Measurements from ENCODE around the gene SNX4.

DNA sequence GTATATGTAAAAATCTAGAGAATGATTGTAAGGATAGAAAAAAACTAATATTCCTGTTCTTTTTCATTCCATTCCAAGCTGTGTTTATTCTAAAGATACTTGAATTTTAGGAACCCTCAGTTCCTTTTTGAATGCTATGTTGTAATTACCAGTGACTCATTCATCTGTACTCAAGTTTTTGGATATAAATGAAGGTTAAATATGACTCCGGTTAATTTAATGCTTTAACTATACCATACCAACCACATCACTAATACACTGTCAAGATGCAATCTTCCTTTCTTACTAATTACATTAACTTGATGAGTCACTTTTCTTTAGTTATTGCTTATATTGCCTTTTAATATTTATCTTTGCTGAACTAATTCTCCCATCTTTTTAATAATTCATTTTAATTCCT, 76.1 kb downstream of the SNX4 start:
- TF ChIP-seq EZH2 (IDR thresholded peaks at IDR 0.05; ENCODE audit: borderline replicate concordance, low read length) = no peak
- TF ChIP-seq, protein P1, sequence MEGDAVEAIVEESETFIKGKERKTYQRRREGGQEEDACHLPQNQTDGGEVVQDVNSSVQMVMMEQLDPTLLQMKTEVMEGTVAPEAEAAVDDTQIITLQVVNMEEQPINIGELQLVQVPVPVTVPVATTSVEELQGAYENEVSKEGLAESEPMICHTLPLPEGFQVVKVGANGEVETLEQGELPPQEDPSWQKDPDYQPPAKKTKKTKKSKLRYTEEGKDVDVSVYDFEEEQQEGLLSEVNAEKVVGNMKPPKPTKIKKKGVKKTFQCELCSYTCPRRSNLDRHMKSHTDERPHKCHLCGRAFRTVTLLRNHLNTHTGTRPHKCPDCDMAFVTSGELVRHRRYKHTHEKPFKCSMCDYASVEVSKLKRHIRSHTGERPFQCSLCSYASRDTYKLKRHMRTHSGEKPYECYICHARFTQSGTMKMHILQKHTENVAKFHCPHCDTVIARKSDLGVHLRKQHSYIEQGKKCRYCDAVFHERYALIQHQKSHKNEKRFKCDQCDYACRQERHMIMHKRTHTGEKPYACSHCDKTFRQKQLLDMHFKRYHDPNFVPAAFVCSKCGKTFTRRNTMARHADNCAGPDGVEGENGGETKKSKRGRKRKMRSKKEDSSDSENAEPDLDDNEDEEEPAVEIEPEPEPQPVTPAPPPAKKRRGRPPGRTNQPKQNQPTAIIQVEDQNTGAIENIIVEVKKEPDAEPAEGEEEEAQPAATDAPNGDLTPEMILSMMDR (IDR thresholded peaks at IDR 0.05; ENCODE audit: low read length) = no peak
